NCI-H510A treated with DMSO at 0.1 percent for 48 hours (cell line): ENCODE results near the gene AHSG.

Source experiments
- DNase-seq: peaks from one replicate; lab custom pipeline; 2025; lab: John Stamatoyannopoulos, UW

The AHSG gene

DNA sequence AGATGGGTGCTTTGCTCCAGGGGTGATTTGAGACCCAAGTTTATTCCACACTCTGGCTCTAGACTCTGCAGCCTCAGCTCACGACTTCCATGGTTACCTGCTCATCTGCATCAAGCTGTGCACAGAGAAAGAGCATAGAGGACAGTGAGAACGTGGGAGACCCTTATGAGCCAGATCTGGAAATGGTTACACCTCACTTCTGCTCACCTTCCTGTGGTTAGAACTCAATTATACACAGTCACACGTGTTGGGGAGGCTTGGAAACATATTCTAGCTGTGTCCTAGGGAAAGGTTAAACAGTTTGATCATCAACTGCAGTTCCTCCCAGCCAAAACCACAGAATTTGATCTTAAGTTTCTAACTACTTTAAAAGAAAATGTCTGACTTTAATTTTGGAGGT lies 29.2 kb downstream of the AHSG start:
- DNase-seq: no peak

DNA sequence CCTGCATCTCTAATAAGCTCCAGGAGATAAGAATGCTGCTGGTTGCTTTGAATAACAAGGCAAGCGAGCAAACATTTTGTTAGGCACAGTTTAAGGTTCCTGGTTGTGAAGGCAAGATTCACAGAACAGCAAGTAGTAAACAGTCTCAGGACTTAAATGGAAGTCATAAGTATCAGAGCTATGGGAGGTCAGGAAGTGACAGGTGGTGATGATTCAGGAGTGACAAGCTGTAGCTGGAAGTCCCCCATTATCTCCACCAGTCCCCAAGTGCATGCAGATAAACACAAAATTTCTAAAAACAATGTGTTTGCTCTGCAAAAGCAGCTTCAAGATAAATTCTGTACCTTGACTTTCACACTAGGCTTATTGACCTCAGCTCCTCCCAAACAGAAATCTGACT lies 30.6 kb downstream of the AHSG start:
- DNase-seq: no peak

DNA sequence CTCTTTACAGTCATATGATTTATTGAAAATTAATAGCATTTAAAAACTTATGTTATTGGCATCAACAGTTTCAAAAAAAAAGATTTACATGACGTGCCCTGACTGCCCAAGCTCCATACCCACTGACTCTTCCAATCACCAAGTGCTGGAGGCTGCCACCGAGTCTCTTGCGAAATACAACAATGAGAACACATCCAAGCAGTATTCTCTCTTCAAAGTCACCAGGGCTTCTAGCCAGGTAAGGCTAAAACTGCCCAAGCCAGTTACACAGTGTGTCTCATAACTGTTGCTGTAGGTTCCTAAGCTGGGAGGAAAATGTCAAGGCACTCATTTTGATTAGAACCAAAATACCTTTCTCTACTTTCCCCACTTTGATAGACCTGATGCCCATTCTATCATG lies 31.8 kb downstream of the AHSG start:
- DNase-seq: no peak

DNA sequence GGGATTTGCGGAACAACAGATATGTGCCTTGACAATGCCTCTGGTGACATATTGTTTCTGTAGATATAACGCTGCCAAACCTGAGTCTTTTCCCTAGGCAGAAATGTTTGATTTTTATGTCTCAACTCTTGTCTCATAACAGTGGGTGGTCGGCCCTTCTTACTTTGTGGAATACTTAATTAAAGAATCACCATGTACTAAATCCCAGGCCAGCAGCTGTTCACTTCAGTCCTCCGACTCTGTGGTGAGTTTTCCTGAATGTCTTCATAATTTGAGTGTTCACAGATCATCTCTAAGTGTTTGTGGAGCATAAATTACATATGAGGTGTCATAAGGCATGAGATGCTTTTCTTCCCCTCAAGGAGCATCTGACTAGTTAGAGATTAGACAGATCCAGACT lies 33.2 kb downstream of the AHSG start:
- DNase-seq: no peak

DNA sequence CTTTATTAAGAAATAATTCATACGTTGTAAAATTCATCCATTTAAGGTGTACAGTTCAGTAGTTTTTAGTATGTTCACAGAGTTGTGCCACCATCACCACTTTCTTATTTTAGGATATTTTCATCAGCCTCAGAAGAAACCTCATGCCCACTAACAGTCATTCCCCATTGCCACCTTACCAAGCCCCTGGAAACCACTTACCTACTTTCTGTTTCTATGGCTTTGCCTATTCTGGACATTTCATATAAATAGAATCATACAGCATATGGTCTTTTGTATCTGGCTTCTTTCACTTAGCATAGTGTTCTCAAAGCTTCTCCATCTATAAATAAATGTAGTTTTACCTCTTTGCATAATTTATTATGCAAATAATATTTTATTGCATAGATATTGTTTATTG lies 34.0 kb downstream of the AHSG start:
- no peak for DNase-seq

DNA sequence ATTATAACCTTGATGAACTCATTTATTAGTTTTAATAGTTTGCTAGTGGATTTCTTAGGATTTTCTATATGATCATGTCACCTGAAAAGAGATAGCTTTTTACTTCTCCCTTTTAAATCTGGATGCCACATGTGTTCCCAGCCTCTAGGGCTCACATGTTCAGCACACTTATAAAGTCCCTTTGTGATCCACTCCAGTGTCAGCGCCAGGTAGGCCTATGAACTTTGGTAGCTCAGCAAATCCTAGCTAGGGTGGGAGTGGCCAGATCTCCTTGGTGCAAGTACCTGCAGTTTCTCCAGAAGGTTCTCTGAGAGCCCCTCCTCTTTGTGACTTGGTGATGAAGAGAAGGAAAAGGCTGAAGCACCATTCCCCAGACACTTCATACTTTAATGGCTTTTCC lies 36.0 kb downstream of the AHSG start:
- DNase-seq: no peak

DNA sequence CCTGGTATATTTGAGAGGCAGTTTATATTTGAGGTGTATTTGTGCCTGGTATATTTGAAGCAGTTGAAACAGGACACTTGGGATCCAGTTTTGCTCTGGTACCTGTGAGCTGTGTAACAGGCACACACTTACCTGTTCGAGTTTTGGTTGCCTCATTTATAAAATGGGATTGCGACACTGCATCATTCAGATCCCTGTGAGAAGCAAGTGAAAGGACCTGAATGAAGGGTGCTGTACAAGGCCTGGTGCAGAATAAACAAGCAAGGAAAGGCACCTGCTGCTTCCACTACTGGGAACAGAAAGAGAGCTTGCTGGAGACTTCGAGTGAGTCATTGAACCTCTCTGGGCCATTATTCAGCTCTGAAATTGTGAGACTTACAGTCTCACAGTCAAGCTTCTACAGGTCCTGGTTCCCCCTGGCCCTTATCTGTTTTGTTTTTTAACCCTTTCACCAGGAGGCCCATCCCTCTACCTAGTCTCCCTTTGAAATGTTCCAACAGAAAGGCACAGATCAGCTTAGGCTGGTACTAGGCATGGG lies 38.9 kb downstream of the AHSG start:
- no peak for DNase-seq

DNA sequence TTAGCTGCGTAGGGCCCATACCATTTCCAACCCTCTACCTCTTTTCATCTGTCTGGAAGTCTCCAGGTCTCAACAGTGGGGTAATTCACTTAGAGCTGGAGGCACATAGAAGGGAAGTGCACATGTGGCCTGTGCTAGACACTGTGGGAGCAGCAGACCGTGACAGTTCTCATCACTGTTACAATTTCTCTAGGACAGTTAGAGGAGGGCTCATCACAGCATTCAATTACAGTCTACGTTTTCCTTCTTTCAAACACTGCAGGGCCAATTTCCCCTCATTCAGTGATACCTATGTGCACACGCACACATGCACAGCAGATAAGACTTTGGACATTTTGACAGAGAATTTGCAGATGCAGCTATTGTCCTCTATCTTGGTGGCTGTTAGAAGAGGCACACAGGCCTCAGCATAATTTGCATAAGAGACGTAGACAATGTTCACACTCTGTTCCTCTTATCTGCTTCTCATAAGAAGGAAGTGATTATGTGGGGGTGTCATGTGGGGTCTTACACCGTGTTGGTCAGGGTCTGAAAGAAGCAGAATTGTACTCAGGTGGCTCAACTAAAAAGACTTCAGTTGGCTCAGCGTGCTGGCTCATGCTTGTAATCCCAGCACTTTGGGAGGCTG lies 40.3 kb downstream of the AHSG start:
- DNase-seq: no peak

DNA sequence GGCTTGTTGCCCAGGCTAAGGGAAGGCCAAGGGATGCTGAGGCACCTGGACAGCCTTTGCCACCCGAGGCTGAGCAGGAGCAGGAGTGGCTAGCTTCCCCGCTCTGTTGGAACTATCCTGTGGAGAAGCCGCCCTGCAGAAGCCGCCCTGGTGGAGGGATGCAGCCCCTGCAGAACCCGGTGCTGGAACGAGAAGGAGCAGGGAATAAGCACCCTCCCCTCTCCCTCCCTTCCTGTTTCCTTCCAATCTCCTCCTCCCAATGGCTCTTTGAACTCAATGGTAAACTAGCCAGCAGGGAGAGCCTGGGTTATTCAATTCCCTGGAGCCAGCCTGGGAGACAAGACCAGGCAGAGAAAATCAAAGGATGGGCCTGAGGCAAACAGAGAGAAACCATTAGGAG lies 41.1 kb downstream of the AHSG start:
- no peak for DNase-seq

DNA sequence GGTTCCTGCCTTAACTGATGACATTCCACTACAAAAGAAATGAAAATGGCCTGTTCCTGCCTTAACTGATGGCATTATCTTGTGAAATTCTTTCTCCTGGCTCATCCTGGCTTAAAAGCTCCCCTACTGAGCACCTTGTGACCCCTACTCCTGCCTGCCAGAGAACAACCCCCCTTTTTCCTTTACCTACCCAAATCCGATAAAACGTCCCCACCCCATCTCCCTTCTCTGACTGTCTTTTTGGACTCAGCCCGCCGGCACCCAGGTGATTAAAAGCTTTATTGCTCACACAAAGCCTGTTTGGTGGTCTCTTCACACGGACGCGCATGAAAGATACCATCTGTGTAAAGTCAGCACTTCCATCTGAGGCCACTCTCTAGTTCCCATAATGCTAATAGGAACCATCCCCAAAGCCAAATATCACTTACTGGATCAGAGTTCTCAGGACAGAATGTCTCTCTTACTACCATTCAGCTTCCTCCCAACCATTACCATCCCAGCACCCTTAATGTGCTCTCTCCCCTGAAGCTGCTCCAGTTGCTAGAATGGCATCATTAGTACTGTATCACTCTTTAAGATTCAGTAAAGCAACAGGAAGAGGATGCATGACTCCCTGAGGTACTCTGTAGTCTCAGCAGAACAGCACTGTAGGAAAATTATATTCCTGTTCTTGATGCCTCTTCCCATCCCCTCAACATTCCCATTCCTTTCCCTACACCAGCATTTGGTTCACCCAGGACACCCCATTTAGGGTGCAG lies 50.7 kb downstream of the AHSG start:
- DNase-seq: no peak

DNA sequence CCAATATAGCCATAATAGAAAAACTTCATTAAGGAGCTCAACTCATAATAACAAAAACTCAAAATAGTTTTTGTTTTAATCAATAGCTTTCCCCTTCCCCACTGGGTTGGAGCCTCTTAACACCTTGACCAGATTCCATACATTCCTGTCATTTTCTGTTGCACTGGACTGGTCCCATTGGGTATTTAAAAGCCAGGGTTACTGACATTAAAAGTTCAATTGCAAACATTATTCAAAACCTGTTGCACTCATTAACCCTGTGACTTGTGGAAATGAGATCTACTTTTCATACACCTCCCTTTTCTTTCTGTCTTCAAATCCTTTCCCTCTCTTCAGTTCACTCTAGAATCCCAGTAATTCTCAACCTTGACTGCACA lies 51.2 kb downstream of the AHSG start:
- no peak for DNase-seq

DNA sequence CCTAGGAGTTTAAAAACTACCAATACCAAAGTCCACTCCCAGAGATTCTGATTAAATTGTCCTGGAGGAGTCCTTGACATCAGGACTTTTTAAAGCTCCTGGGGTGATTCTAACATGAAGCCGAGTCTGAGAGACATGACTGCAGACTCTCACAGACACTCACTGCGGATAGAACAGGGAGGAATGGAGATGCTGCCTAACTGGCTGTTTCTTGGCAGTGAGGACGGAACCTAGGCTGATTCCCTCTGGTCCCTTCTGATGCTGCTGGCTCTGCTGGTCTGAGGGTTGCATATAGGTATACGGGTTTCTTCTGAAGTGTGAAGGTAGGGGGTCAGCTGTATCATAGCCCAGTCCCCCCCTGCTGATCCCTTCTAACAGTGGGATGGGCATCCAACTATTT lies 51.6 kb downstream of the AHSG start:
- no peak for DNase-seq

DNA sequence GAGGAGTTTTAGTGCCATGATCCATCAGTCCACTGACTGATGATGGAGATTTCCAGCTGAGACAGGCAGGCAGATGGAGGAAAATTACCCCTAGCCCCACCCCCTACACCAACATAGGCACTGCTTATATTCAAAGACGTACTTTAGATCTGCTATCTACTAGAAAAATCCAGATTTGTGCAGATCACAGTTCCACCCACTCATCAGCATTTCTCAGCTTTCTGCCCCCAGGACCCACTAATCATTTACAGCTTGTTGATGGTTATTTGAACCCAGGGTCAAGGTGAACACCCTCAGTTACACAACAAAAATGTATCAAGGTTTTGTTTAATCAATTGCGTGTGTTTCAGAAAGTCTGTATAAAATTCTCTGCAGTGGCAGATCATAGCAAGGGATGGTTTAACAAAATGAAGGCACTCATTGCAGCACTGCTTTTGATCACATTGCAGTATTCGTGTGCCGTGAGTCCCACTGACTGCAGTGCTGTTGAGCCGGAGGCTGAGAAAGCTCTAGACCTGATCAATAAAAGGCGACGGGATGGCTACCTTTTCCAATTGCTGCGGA lies 52.8 kb downstream of the AHSG start, which contains the start of gene HRG:
Gene HRG (plus strand): TSS at position 390 of the 564 bp plus-strand sequence. CDS start 18 bp downstream, at position 408.
- DNase-seq: no peak

DNA sequence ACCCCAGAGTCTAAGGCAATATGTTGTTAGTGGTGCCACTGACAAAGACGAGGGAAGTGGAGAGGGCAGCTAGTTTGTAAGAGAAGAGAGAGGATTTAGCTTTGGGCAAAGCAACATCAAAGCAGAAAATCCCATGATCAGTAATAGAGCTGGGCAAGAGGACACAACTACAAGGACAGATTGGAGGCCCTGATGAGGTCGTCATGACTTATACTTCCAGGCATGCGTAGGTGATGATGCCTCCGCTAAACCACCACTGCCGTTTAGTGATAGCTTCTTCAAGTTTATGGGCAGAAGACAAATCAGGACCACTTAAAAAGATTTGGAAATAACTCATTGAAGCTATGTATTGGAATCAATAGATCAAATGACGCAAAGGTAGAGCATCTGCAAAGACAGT lies 55.6 kb downstream of the AHSG start:
- DNase-seq: no peak

DNA sequence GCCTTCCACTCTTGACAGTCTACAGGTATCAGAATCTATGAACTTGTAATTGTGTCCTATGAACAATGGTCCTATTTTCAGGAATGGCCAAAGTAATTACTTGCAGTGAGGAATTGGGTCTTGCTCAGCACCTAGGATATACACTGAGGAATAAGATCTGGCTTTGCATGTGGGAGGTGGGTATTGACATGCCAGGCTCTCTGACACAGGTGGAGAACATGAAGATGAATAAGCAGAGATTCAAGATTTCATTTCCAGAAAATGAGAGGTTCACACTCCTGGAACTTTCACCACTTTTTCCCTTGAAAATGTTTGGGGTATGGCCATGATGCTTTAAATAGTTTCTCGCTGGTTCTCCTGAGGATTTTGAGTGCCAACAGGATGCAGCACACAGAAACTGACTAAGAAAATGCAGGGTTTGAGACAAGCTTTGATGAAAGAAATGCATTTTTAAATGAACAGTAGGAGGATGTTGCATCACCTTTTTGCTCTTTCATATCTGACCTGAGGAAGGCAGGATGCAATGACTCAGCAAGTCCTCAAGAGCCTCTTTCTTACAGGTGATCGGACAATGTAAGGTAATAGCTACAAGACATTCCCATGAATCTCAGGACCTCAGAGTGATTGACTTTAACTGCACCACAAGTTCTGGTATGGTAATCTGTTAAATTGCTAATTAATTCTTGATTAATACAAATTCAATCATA lies 56.7 kb downstream of the AHSG start:
- no peak for DNase-seq

DNA sequence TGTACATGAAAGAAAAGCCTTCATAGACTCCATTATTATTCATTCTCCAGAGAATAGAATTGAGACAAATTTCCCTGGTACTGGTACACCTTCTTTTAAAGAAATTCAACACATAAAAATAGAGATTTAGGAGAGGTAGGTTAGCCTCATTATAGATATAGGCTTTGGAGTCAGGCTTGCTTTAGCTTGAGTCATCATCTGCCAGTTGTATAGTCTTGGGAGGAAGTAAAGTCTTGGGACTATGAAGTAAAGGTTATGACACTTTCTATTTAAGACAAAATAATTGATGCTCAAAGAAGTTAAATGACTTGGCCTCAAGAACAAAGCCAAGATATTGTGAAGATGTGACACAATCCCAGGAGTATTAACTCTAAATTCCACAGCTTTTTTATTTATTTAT lies 57.3 kb downstream of the AHSG start:
- DNase-seq: no peak
